Amniotic stem cell (primary cell): ENCODE results near the gene MYH13.

ENCODE experiments used
- DNase-seq: peaks from one replicate; lab custom pipeline; 2025; lab: John Stamatoyannopoulos, UW

The MYH13 gene

GRCh38 chr17:10344816-10345215 lies 28.0 kb downstream of the MYH13 start:
- no peak for DNase-seq

GRCh38 chr17:10339051-10339450 lies 33.8 kb downstream of the MYH13 start:
- no peak for DNase-seq

- DNase-seq, result no peak
These were observed 34.8 kb downstream of the MYH13 start for GRCh38 chr17:10337976-10338375.

GRCh38 chr17:10337136-10337535 lies 35.7 kb downstream of the MYH13 start:
- no peak for DNase-seq

GRCh38 chr17:10336393-10336792 lies 36.4 kb downstream of the MYH13 start:
- DNase-seq, result no peak

- DNase-seq, result no peak
These were observed 40.3 kb downstream of the MYH13 start for GRCh38 chr17:10332515-10332914.

- no peak for DNase-seq
These were observed 43.6 kb downstream of the MYH13 start for GRCh38 chr17:10328971-10329923.

- no peak for DNase-seq
These were observed 44.6 kb downstream of the MYH13 start for GRCh38 chr17:10328206-10328605.

GRCh38 chr17:10327640-10328039 lies 45.2 kb downstream of the MYH13 start:
- DNase-seq, result peak; percentile 69

GRCh38 chr17:10325031-10325695 lies 47.6 kb downstream of the MYH13 start:
- DNase-seq, result no peak

- no peak for DNase-seq
These were observed 48.8 kb downstream of the MYH13 start for GRCh38 chr17:10323812-10324610.

- no peak for DNase-seq
These were observed 54.3 kb downstream of the MYH13 start for GRCh38 chr17:10318535-10318934.

GRCh38 chr17:10317543-10317834 lies 55.3 kb downstream of the MYH13 start:
- DNase-seq, result no peak

GRCh38 chr17:10316801-10317542 lies 55.8 kb downstream of the MYH13 start:
- DNase-seq, result no peak

- DNase-seq, result no peak
These were observed 58.5 kb downstream of the MYH13 start for GRCh38 chr17:10314329-10314728.

GRCh38 chr17:10313037-10313672 lies 59.7 kb downstream of the MYH13 start:
- no peak for DNase-seq

GRCh38 chr17:10311131-10311530 lies 61.7 kb downstream of the MYH13 start:
- DNase-seq, result no peak

- DNase-seq, result no peak
These were observed 63.5 kb downstream of the MYH13 start for GRCh38 chr17:10309003-10309974.

GRCh38 chr17:10306585-10306984 lies 66.2 kb downstream of the MYH13 start:
- no peak for DNase-seq

- no peak for DNase-seq
These were observed 67.4 kb downstream of the MYH13 start for GRCh38 chr17:10305398-10305797.
